Measurements from ENCODE around the gene RAX. TPM values are rescaled to one million over a fixed set of nuclear protein-coding genes. Genes with fewer than 3 reads are reported as not detected.

The RAX gene
- not detected for total RNA-seq
- long read RNA-seq, donor 1 = 0 reads
- long read RNA-seq, donor 2 = 0 reads

DNA sequence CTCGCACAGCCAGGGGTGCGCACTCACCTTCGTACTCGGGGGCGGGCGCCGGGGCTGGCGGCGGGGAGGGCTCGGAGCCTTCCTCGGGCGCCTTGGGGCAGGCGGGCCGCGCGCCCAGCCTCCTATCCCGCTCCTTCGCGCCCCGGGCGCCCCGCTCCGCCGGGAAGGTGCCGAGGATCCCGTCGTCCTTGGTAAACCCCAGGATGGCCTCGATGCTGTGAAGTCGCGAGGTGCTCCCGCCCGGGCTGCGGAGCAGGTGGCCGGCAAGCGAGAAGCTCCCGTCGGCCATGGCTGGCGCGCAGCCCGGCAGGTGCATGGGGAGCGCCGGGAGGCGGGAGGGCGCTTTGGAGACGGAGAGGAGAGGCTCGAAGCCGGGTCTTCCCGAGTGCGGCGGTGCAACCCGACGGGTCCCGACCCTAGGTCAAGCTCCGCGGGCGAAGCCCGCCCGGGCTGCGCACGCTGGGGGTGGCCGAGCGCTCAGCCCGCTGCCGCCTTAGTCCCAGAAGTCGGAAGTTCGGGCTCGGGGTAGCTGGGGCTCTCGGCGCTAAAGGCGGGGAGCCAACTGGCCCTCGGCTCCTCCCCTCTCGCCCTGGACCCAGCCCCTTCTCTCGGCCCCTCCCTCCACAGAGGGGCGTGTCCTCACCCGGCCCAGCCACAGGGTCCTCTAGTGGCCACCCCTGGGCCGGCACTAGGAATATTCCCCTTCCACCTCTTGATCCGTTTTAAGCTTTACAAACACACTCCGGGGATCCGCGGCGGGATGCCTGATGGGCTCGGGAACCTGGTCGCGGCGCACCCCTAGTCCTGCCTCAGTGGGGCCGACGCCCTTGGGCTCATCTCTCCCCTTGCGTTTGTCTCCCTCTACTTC is at the start of gene RAX:
Gene RAX (minus strand): TSS at position 564 of the 868 bp plus-strand sequence. CDS start 248 bp downstream, at position 316.
- intact Hi-C loops (cut with DNase I) = no loop called here
- no peak for DNase-seq (ENCODE audit: low spot score)

DNA sequence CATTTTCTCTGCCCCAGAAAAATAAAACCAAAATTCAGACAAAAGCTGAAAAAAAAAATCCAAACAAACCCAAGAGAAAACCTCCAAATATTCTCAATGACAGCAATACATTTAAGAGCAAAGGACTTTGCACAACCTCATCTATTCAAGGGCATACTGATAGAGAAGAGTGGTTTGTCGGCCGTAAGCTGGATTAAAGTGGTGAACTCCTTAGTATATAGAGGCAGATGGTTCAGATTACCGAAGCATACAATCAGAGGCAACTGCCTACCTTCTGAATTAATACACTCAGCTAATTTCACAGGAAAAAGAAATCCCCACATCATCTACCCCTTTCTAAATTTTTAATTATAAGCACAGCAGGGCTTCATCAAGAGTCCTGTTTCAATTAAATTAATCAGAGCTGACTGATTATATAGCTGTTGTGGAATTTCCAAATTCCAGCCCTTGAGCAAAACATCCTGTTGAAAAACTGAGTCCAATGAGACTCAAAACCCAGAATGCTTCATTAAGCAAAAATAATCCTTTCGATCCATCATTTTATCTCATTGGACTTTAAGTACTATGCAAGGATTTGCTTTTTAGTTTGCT is 45.3 kb upstream of the RAX start, which contains the start of gene CPLX4:
Gene CPLX4 (minus strand): TSS at position 190 of the 591 bp plus-strand sequence. CDS start 187 bp downstream, at position 3.
- DNase-seq (ENCODE audit: low spot score) = no peak

GRCh38 chr18:59311631-59312030 is 38.4 kb upstream of the RAX start:
- intact Hi-C loops (cut with DNase I) = no loop called here
- DNase-seq (ENCODE audit: low spot score) = no peak

More for the DNA sequence above, 45.3 kb upstream of the RAX start, which contains the start of gene CPLX4:
- intact Hi-C loops (cut with DNase I) = no loop called here

DNA sequence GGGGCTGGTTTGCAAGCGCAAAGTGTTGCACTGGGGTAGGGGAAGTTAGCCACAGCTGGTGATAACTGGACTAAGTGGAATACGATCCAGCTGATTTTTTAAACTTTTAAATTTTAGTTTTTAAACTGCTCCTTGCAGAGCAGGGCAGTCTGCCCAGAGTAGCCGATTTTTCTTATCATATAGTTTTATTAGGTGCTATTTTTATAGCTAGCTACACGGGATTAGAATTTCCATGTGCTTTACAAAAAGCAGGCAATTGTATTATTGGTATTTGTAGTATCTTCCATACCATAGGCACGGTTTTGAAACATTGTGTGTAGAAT is 35.6 kb upstream of the RAX start:
- no peak for DNase-seq (ENCODE audit: low spot score)
- intact Hi-C loops (cut with DNase I) = loop anchor here (2.0 to 10.0 kb wide), 2 partner anchors 94 to 96 kb away; no protein-coding TSS in a partner anchor

- DNase-seq (ENCODE audit: low spot score) = peak; percentile 92
- intact Hi-C loops (cut with DNase I) = loop anchor here (2.0 to 10.0 kb wide), 2 partner anchors 94 to 96 kb away; no protein-coding TSS in a partner anchor
Measured at GRCh38 chr18:59308248-59308937, 35.1 kb upstream of the RAX start.

- intact Hi-C loops (cut with DNase I) = loop anchor here in 1 of 2 donors (10.0 kb wide), 1 partner anchor 98 kb away; no protein-coding TSS in a partner anchor
- DNase-seq (ENCODE audit: low spot score) = no peak
Measured at GRCh38 chr18:59306640-59307039, 33.4 kb upstream of the RAX start.

- no peak for DNase-seq (ENCODE audit: low spot score)
- intact Hi-C loops (cut with DNase I) = loop anchor here in 1 of 2 donors (10.0 kb wide), 1 partner anchor 100 kb away; no protein-coding TSS in a partner anchor
Measured at GRCh38 chr18:59305295-59305694, 32.0 kb upstream of the RAX start.

- DNase-seq (ENCODE audit: low spot score) = no peak
- intact Hi-C loops (cut with DNase I) = loop anchor here in 1 of 2 donors (10.0 kb wide), 1 partner anchor 101 kb away; no protein-coding TSS in a partner anchor
Measured at GRCh38 chr18:59303656-59304195, 30.5 kb upstream of the RAX start.

DNA sequence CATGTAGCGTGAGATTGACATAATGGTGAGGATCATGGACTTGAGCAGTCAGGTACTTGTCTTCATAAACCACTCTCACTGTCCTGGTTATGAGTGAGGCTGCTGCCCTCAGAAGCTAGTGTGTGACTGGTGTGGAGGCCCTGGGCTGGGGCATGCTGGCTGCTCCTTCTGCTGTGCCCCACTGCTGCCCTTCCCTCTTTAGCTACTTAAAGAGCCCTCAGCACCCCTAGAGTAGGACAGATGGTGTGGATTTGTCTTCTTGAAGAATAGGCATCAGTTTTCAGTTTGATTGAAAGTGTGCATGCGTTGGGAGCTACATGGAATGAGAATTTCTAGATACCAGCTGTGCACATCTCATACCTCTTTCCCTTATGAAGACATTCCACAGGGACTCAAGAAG is 29.8 kb upstream of the RAX start:
- intact Hi-C loops (cut with DNase I) = loop anchor here in 1 of 2 donors (10.0 kb wide), 1 partner anchor 102 kb away; no protein-coding TSS in a partner anchor
- DNase-seq (ENCODE audit: low spot score) = no peak

- no peak for DNase-seq (ENCODE audit: low spot score)
- intact Hi-C loops (cut with DNase I) = loop anchor here in 1 of 2 donors (10.0 kb wide), 1 partner anchor 103 kb away; no protein-coding TSS in a partner anchor
Measured at GRCh38 chr18:59301929-59302328, 28.7 kb upstream of the RAX start.

GRCh38 chr18:59300676-59301285 is 27.5 kb upstream of the RAX start:
- DNase-seq (ENCODE audit: low spot score) = no peak
- intact Hi-C loops (cut with DNase I) = loop anchor here in 1 of 2 donors (10.0 kb wide), 1 partner anchor 104 kb away; no protein-coding TSS in a partner anchor

GRCh38 chr18:59298871-59299270 is 25.6 kb upstream of the RAX start:
- no peak for DNase-seq (ENCODE audit: low spot score)
- intact Hi-C loops (cut with DNase I) = no loop called here

DNA sequence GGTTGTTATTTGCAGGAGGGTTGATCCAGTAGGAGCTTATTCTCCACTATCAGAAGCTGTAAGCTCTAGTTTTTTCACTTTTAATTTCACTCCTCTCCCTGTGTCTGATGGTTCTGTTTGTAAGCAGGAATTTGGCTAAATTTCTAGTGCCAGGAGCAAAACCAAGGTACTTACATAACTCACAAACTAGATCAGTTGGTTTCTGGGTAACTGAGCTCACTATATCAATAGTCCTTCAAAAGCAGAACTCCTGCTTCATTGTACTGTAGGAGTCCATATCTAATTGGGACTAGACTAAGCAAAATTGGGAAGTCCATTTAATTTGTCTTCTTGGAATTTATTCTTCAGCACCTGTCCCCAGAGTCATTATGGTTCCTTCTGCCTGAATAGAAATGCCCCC is 20.1 kb upstream of the RAX start:
- intact Hi-C loops (cut with DNase I) = no loop called here
- no peak for DNase-seq (ENCODE audit: low spot score)

DNA sequence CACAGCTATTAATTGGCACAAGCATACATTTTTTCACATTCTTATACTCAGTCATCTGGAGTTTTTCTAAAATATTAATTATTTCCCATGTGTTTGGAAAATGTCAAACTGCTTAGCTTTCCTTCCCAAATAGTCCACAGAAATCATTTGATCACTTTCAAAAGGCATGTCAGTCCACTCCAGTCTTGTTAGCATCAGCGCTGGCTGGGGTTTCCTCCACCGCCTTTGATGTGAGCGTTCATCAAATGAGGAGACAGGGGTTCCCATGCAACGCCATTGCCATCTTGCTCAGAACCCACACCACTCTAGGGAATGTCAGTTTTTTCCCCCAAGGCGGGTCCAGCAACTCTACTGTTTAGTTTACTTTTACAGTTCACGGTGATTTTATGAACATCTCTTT is 13.1 kb upstream of the RAX start:
- intact Hi-C loops (cut with DNase I) = no loop called here
- DNase-seq (ENCODE audit: low spot score) = no peak

- intact Hi-C loops (cut with DNase I) = loop anchor here in 1 of 2 donors (5.0 kb wide), 1 partner anchor 390 kb away; no protein-coding TSS in a partner anchor
Measured at GRCh38 chr18:59282341-59282740, 9.1 kb upstream of the RAX start.

GRCh38 chr18:59279722-59280121 is 6.5 kb upstream of the RAX start:
- DNase-seq (ENCODE audit: low spot score) = no peak
- intact Hi-C loops (cut with DNase I) = loop anchor here in 1 of 2 donors (5.0 kb wide), 1 partner anchor 387 kb away; no protein-coding TSS in a partner anchor

More at GRCh38 chr18:59282341-59282740, 9.1 kb upstream of the RAX start:
- DNase-seq (ENCODE audit: low spot score) = no peak

GRCh38 chr18:59279193-59279592 is 5.9 kb upstream of the RAX start:
- intact Hi-C loops (cut with DNase I) = no loop called here
- no peak for DNase-seq (ENCODE audit: low spot score)

DNA sequence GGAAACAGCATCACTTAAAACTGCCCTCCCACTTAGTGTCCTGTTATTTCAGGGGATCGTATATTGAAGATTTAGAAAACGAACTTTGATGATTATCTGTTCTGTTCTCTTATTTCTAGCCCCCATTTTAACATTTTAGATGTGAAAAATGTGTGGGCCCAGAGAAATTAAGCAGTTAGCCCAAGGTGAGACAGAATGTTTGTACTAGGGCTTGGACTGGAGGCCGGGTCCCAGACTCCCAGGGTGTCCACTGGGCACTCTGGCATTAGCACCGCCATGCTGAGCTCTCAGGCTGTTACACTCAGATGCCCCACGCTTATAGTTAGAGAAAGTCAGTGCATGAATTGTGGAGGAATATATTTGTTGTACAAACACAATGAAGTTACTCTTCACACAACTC is 5.5 kb upstream of the RAX start:
- intact Hi-C loops (cut with DNase I) = no loop called here
- DNase-seq (ENCODE audit: low spot score) = no peak

DNA sequence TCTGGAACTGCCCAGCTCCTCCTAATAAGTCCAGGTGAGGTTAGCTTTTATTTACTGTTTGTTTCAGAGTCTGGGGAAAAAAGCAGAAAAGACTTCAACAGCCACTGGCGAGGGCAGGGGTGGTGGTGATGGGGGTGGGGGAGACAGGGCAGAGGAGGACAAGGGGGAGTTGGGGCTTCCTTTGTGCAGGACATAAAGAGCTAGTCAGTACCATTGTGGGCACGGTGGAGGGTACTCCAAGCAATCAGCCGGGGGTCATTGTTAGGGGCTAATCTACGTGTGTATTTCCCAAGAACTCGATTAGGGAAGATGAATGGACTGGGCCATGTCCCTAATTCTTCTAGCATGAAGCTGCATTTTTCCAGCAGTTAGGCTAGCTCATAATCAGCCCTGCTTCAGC is 2.8 kb upstream of the RAX start:
- DNase-seq (ENCODE audit: low spot score) = no peak
- intact Hi-C loops (cut with DNase I) = no loop called here

Measured in posterior vena cava (tissue), 2 donors.